Measurements from ENCODE around the gene THEMIS.

- TF ChIP-seq POLR2A (IDR thresholded peaks at IDR 0.05; ENCODE audit: low read length) (no peak), GATA1 (IDR thresholded peaks at IDR 0.05; ENCODE audit: low read depth, low read length) (no peak)
Observed at GRCh38 chr6:127737009-127737486, 163.8 kb downstream of the THEMIS start.

All from erythroblast (primary cell).